Stimulated activated effector memory CD8-positive, alpha-beta T cell treated with anti-CD3 and anti-CD28 coated beads, Interleukin-12 subunit alpha, Interleukin-12 subunit beta, amount 100 ng/mL, for 72 hours (primary cell): ENCODE results near the gene STK16.

Experiments used
- ATAC-seq: fragments of 150-1000 bp; cut with Tn5 transposase; 2 replicates; pipeline ENCODE4 v1.10.0; 2021
- DNase-seq, 2 donors: peaks; one replicate each; pipeline ENCODE4 v3.0.0; 2021 to 2022; ENCODE audit warnings: low spot score in 2 of 2
- H3K27ac Mint-ChIP-seq: one replicate; pipeline ENCODE4 v1.8.0; 2022; ENCODE audit warnings: mild to moderate bottlenecking, mixed read lengths
- H3K36me3 Mint-ChIP-seq: one replicate; pipeline ENCODE4 v1.8.0; 2022; ENCODE audit warnings: mild to moderate bottlenecking, mixed read lengths
- H3K4me1 Mint-ChIP-seq: one replicate; pipeline ENCODE4 v1.8.0; 2022; ENCODE audit warnings: mixed read lengths
- H3K4me3 Mint-ChIP-seq: one replicate; pipeline ENCODE4 v1.8.0; 2022; ENCODE audit warnings: mild to moderate bottlenecking, mixed read lengths
- H3K9me3 Mint-ChIP-seq: one replicate; pipeline ENCODE4 v1.8.0; 2022; ENCODE audit warnings: mixed read lengths

Gene STK16

DNA sequence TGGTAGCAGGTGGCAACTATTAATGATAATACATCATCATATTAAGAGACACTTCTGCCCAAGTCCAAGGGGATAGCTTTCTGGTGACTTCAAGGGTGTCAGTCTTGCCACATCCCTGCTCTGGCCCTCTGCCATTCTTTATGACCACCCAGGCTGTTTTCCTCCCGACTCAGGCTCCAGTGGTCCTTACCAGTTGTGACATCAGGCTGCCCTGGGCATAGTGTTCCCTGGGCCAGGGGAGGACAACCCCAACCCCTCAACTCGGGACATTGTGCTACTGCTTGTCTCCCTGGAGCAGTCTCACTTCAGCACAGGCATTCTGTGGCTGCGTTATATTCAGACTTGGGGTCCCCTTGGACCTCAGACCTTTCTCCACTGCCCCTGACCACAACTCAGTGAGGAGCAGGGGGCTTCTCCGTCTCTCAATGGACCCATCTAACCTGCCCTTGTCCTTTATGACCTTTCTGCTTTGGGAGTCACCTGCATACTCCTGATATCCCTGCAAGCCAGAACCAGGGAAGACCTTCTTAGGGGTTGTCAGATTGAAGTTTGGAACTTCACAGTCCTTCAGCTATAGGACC lies 46.7 kb downstream of the STK16 start:
- H3K36me3 Mint-ChIP-seq: no peaks in the 10 kb centered on the region

DNA sequence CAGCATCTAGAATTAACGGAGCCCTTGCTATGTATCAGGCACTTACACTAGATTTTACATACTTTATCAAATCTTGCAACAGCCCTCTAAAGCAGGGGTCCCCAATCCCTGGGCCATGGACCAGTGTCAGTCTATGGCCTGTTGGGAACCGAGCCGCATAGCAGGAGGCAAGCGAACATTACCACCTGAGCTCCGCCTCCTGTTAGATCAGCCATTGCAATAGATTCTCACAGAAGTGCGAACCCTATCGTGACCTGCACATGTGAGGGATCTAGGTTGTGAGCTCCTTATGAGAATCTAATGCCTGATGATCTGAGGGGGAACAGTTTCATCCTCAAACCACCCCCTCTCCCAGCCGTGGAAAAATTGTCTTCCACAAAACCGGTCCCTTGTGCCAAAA lies 47.3 kb downstream of the STK16 start:
- H3K4me1 Mint-ChIP-seq: peaks cover 20% of the 10 kb centered on the region
- no peaks in the 10 kb centered on the region for H3K9me3 Mint-ChIP-seq
- DNase-seq (no peak), ATAC-seq (no peak)
- H3K36me3 Mint-ChIP-seq: no peaks in the 10 kb centered on the region
- H3K27ac Mint-ChIP-seq: no peak overlapping the region
- no peak overlapping the region for H3K4me3 Mint-ChIP-seq

More for the DNA sequence above, 46.7 kb downstream of the STK16 start:
- H3K4me3 Mint-ChIP-seq: no peak overlapping the region
- DNase-seq (no peak), ATAC-seq (no peak)
- no peaks in the 10 kb centered on the region for H3K9me3 Mint-ChIP-seq
- H3K4me1 Mint-ChIP-seq: peaks cover 20% of the 10 kb centered on the region
- no peak overlapping the region for H3K27ac Mint-ChIP-seq

DNA sequence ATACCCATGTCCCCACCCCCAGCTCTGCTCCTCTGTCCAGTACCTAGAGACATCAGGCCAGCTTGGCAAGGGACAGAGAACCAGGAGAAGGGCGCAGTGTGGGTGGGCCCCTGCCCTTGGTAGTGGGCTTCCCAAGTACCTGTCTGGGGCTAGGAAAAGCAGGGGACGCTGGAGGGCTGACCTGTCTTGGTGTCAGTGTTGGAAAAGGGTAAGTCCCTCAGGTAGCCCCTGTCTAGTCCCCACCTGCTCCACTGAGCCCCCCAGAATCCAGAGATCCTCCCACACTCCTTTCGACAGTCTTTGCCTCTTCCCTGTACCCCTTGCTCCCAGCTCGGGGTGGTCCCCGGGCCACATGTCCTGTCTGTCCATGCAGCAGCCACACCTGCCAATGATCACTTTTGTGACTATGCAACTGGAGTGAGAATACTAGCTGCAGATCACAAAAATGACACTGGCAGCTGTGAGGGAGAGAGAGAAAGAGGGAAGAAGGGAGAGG lies 48.5 kb downstream of the STK16 start:
- DNase-seq: no peak
- no peak for ATAC-seq
- Mint-ChIP-seq H3K27ac (peak overlapping the region; percentile 70), H3K4me3 (peak overlapping the region; percentile 68), H3K4me1 (peaks cover 26% of the 10 kb centered on the region), H3K9me3 (no peaks in the 10 kb centered on the region), H3K36me3 (peaks cover 2% of the 10 kb centered on the region)

DNA sequence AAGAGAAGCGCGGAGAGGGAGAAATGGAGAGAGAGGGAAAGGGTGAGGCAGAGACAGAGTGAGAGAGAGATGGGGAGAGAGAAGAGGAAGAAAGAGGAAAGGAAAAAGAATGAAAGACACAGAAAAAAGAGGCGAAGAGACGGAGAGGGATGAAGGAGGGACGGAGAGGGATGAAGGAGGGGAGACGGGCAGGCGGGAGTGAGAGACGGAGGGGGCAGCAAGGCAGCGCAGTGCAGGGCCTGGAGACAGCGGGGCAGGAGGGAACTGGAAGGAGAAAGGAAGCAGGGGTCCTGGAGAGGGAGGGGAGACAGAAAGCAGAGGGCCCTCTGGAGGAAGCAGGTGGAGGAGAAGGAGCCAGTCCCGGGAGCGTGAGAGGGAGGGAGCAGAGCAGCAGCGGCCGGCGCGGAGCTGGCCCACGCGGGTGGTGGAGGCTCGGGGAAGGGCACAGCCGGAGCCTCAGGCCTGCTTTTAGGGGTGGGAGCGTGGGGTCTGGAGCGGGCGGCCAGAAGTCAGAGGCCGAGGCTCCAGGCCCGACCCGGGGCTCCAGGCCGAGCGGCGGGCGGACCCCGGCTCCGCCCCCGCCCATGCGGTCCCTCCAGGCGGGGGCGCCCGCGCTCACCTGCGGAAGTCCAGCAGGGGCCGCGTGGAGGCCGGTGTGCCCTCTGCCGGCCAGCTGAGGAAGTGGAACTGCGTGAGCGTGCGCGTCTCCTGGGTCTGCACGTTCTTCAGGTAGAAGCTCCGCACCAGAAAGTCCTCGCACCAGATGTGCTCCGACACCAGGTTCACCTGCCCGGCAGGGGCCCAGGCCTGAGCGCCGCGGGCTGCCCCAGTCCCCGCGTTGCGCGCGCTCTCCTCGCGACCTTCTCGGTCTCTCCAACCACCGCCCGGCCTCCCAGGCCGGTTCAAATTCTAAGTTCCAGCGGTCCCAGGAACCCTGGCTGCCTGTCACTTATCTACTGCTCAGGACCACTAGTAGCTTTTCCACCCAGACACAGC lies 49.4 kb downstream of the STK16 start:
- Mint-ChIP-seq H3K4me1 (peaks cover 26% of the 10 kb centered on the region), H3K36me3 (peaks cover 7% of the 10 kb centered on the region)
- peak; percentile 89 for ATAC-seq

DNA sequence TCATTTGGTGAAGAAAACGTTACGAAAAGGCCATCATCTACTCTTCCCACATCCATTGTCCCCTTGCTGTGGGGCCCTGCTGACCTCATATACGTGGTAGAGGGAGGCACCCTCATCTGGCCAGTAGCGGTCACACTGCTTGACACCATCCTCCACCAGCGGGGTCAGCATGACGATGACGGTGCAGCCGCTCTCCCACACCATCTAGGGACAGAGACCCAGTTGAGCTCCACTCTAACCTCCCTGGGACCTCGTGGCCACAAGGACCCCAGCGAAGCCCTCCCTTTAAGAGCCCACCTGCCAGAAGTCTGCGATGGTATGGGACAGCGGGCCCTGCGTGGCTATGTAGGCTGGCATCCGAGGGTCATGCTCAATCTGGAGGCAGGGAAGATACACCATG lies 50.9 kb downstream of the STK16 start:
- Mint-ChIP-seq H3K27ac (no peak overlapping the region), H3K36me3 (peaks cover 7% of the 10 kb centered on the region), H3K4me3 (no peak overlapping the region), H3K4me1 (peaks cover 26% of the 10 kb centered on the region), H3K9me3 (no peaks in the 10 kb centered on the region)
- DNase-seq (no peak), ATAC-seq (no peak)

More for the DNA sequence above, 49.4 kb downstream of the STK16 start:
- no peaks in the 10 kb centered on the region for H3K9me3 Mint-ChIP-seq
- H3K27ac Mint-ChIP-seq: peak overlapping the region; percentile 70
- peak overlapping the region; percentile 68 for H3K4me3 Mint-ChIP-seq
- peak; percentile 91 to 92 for DNase-seq

DNA sequence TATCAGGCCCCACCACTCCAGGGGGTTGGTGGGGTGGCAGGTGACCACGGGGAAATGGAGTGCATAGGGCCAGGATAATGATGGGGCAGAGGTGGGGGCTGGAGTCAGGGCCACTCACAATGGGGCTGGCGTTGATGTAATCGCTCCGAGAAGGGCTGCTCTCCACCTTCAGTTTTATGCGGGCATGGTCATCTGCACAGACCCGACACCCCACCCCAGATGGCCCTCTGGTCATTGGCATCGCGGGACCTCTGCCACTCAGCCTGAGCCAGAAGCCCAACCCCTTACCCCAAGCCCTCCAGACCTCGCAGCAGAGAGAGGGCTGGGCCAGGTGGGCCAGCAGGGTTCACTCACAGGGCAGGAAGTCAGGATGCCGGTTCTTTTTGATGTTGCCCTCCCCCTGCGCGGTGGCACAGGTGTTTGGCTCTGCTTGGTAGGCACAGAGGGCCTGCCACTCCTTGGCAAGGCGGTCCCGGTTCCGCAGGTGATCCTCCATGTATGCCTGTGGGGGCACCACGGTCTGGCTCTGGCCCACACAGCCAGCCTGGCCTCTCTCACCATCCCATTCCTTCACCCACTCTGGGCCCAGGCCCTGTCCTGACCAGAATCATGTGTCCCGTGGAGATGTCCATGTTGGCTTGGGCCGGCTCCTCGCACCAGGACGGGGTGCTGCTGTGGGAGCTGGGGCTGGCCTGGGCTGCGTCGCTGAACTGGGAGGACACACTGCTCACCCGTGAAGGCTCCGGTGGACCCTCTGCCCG lies 51.5 kb downstream of the STK16 start:
- Mint-ChIP-seq H3K9me3 (no peaks in the 10 kb centered on the region), H3K4me1 (peaks cover 26% of the 10 kb centered on the region), H3K4me3 (no peak overlapping the region), H3K36me3 (peaks cover 7% of the 10 kb centered on the region), H3K27ac (no peak overlapping the region)
- DNase-seq (peak in 1 of 2 donors; percentile 47), ATAC-seq (no peak)

DNA sequence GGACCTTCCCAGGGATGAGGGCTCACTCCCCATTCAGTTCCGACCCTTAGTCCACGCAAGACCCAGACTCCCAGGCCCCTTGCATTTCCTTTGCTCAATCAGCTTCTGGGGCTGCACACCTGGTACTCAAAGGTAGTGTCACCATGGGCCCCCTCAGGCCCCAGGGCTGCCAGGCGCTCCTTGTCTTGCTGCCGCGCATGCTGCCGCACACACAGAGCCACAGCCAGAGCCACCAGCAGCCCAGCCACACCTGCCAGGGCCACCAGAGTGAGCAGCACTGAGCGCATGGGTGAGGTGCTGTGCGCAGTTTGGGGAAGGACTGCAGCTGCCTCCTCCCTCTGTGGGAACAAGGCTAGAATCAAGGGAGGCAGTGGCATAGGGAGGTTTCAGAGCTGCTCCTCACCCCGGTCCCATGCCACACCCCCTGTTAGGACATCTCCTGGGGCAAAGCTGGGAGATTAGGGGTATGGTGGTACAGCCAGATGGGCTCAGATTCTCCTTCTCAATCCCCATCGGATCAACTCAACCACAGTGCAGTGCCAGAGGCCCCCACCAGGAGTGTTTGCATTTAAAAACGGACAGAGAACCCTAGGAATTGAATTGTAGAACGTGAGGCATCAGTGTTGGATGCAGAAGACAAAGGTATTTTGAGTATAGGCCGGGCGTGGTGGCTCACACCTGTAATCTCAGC lies 52.6 kb downstream of the STK16 start:
- DNase-seq (no peak), ATAC-seq (no peak)
- Mint-ChIP-seq H3K9me3 (no peaks in the 10 kb centered on the region), H3K27ac (no peak overlapping the region), H3K36me3 (peaks cover 7% of the 10 kb centered on the region), H3K4me1 (peaks cover 26% of the 10 kb centered on the region), H3K4me3 (no peak overlapping the region)

DNA sequence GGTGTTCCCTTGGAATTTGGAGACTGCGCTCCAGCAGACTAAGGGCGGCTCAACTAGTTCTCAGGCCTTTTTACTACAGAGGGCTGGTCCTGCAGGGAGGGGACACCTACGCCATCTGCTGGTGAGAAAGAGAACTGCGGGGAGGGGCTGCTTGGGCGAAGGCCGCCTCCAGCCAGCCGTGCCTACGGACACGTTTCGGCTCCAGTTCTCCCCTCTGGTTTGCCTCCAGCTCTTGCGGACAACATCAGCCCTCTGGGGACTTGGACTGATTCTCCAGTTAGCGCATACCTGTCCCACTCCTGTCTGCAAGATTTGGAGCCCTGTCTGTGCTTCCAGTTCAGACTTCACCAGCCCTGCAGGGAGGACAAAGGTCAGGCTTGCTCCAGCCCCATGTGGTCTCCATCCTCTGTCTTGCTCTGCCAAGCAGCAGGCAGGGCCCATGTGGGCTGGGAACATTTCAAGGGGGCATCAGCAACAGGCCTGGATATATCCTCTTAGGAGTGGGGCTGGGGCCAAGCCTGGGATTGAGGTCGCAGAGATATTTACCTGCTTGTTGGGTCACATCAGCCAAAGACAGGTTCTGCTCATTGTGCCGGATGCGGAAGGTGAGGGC lies 53.6 kb downstream of the STK16 start:
- ATAC-seq (peak; percentile 72), DNase-seq (peak; percentile 97)
- Mint-ChIP-seq H3K4me1 (peaks cover 24% of the 10 kb centered on the region), H3K9me3 (no peaks in the 10 kb centered on the region), H3K4me3 (peak overlapping the region; percentile 66), H3K27ac (peak overlapping the region; percentile 50), H3K36me3 (peaks cover 7% of the 10 kb centered on the region)

DNA sequence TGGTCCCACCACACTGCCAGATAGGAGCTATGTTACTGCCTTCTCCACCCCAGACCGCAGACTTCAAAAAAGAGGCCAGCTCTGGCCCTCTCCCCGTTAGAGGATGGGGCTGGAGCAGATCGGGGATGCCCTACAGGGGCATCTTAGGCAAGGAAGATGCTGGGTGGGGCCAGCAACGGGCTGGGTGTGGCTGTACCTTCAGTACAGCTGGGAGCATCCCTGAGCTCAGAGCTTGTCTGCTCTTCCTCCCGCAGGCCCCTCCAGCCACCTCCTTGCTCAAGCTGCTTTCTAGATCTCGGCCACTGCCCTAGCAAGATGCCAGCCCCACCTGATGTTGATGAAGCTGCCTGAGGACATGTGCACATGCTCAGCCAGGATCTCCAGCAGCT lies 54.1 kb downstream of the STK16 start:
- Mint-ChIP-seq H3K4me3 (peak overlapping the region; percentile 66), H3K9me3 (no peaks in the 10 kb centered on the region), H3K27ac (peak overlapping the region; percentile 50), H3K36me3 (peaks cover 7% of the 10 kb centered on the region), H3K4me1 (peaks cover 19% of the 10 kb centered on the region)
- no peak for ATAC-seq
- DNase-seq: no peak
